Ovary (tissue), 3 donors: ENCODE measurements around the gene PGP.

Experiments used
- CTCF ChIP-seq, 3 donors: fragments of 450-650 bp in 2 of 3; fragments of 200-600 bp in 1 of 3; IDR thresholded peaks; one replicate each; pipeline versions ENCODE4 v1.5.1 to v1.8.0; 2016 to 2022; ENCODE audit warnings: antibody characterized with exemption in 3 of 3, mild to moderate bottlenecking in 1 of 3
- POLR2A ChIP-seq: fragments of 450-650 bp; IDR thresholded peaks from one replicate; pipeline ENCODE4 v1.6.1; 2017; ENCODE audit warnings: antibody characterized with exemption, mild to moderate bottlenecking, moderate library complexity
- donor health status: DM: no; HTN: no; CAD: no.

DNA sequence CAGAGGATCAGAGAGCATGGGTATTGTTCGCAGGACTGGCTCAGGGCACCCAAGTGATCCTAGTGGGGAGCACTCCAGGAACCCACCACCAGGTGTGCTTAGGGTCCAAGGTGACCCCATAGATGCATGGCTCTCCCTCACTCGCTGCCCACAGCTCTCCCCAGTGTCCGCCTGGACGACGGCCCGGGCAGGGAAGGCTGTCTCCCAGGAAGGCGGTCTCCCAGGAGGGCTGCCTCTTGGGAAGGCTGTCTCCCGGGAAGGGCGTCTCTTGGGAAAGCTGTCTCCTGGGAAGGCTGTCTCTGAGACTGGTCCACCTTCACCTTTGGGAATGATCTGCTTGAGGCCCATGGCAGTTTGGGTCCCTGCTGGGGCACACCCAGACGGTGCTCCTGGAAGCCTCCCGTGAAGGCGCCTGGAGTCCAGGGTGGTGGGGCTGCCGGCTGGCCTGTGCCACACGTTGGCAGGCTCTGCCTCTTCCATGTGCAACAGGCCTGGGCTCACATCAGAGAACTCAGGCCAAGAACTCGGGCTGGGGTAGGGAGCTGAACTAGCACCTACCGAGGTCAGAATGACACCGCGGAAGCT lies 31.8 kb upstream of the PGP start:
- no peak for TF ChIP-seq CTCF (IDR thresholded peaks at IDR 0.05)
- no peak for TF ChIP-seq POLR2A
